Measurements from ENCODE around the gene ADGRA1.

- TF ChIP-seq CTCF (IDR thresholded peaks at IDR 0.05), result no peak
- no peak for TF ChIP-seq POLR2A (IDR thresholded peaks at IDR 0.05)
Measured at GRCh38 chr10:133062635-133063034, 25.1 kb upstream of the ADGRA1 start.
